ENCODE data around the gene OOSP3. TPM values are rescaled to one million over a fixed set of nuclear protein-coding genes. Genes with fewer than 3 reads are reported as not detected.

Gene OOSP3
- total RNA-seq, 1 donor from 2014 or later: 0.54 TPM

GRCh38 chr11:59891781-59892181 lies 13.2 kb downstream of the OOSP3 start:
- Mint-ChIP-seq H3K27me3 (ENCODE audit: unreplicated experiment) (no peaks in the 10 kb centered on the region), H3K27ac (ENCODE audit: unreplicated experiment) (no peak overlapping the region), H3K4me3 (ENCODE audit: unreplicated experiment) (no peak overlapping the region), H3K4me1 (ENCODE audit: unreplicated experiment) (peaks cover 5% of the 10 kb centered on the region), H3K36me3 (ENCODE audit: low read depth, unreplicated experiment) (peaks cover 23% of the 10 kb centered on the region), H3K9me3 (ENCODE audit: unreplicated experiment) (peaks cover 10% of the 10 kb centered on the region)
- TF ChIP-seq, protein P1, sequence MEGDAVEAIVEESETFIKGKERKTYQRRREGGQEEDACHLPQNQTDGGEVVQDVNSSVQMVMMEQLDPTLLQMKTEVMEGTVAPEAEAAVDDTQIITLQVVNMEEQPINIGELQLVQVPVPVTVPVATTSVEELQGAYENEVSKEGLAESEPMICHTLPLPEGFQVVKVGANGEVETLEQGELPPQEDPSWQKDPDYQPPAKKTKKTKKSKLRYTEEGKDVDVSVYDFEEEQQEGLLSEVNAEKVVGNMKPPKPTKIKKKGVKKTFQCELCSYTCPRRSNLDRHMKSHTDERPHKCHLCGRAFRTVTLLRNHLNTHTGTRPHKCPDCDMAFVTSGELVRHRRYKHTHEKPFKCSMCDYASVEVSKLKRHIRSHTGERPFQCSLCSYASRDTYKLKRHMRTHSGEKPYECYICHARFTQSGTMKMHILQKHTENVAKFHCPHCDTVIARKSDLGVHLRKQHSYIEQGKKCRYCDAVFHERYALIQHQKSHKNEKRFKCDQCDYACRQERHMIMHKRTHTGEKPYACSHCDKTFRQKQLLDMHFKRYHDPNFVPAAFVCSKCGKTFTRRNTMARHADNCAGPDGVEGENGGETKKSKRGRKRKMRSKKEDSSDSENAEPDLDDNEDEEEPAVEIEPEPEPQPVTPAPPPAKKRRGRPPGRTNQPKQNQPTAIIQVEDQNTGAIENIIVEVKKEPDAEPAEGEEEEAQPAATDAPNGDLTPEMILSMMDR (IDR thresholded peaks at IDR 0.05; ENCODE audit: unreplicated experiment): no peak
- peak; percentile 10 for DNase-seq (ENCODE audit: low spot score)

DNA sequence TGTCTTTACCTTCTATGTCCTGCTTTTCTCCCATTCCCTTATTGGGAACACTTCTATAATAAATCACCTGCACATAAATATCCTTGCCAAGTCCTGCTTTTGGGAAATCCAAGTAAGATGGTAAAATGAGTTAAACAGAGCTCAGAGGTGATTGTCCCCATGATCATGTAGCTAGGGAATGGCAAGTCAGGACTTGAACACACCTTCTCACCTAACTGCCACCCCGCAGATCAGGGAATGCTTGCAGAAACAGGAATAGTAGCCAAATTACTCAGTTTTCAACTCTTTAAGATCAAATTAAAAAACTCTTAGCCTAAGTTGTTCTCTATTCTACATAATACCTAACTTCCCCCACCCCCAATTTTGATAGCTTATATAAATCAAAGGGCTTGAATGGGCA lies 16.0 kb downstream of the OOSP3 start:
- H3K27ac Mint-ChIP-seq (ENCODE audit: unreplicated experiment): no peak overlapping the region
- H3K4me1 Mint-ChIP-seq (ENCODE audit: unreplicated experiment): peaks cover 8% of the 10 kb centered on the region
- peaks cover 4% of the 10 kb centered on the region for H3K9me3 Mint-ChIP-seq (ENCODE audit: unreplicated experiment)

GRCh38 chr11:59898046-59898445 lies 19.5 kb downstream of the OOSP3 start:
- no peaks in the 10 kb centered on the region for H3K9me3 Mint-ChIP-seq (ENCODE audit: unreplicated experiment)
- no peak for DNase-seq (ENCODE audit: low spot score)
- no peak overlapping the region for H3K27ac Mint-ChIP-seq (ENCODE audit: unreplicated experiment)
- H3K36me3 Mint-ChIP-seq (ENCODE audit: low read depth, unreplicated experiment): peaks cover 15% of the 10 kb centered on the region
- no peak overlapping the region for H3K4me3 Mint-ChIP-seq (ENCODE audit: unreplicated experiment)
- peaks cover 24% of the 10 kb centered on the region for H3K4me1 Mint-ChIP-seq (ENCODE audit: unreplicated experiment)
- TF ChIP-seq, protein P1 (IDR thresholded peaks at IDR 0.05; ENCODE audit: unreplicated experiment): no peak
- no peaks in the 10 kb centered on the region for H3K27me3 Mint-ChIP-seq (ENCODE audit: unreplicated experiment)

More for the DNA sequence above, 16.0 kb downstream of the OOSP3 start:
- H3K4me3 Mint-ChIP-seq (ENCODE audit: unreplicated experiment): no peak overlapping the region
- H3K36me3 Mint-ChIP-seq (ENCODE audit: low read depth, unreplicated experiment): peaks cover 17% of the 10 kb centered on the region
- no peak for DNase-seq (ENCODE audit: low spot score)
- TF ChIP-seq, protein P1 (IDR thresholded peaks at IDR 0.05; ENCODE audit: unreplicated experiment): no peak
- no peaks in the 10 kb centered on the region for H3K27me3 Mint-ChIP-seq (ENCODE audit: unreplicated experiment)

- TF ChIP-seq, protein P1 (IDR thresholded peaks at IDR 0.05; ENCODE audit: unreplicated experiment): no peak
- no peak overlapping the region for H3K4me3 Mint-ChIP-seq (ENCODE audit: unreplicated experiment)
- no peaks in the 10 kb centered on the region for H3K27me3 Mint-ChIP-seq (ENCODE audit: unreplicated experiment)
- H3K27ac Mint-ChIP-seq (ENCODE audit: unreplicated experiment): no peak overlapping the region
- DNase-seq (ENCODE audit: low spot score): no peak
- H3K4me1 Mint-ChIP-seq (ENCODE audit: unreplicated experiment): peaks cover 25% of the 10 kb centered on the region
- no peaks in the 10 kb centered on the region for H3K9me3 Mint-ChIP-seq (ENCODE audit: unreplicated experiment)
- peaks cover 15% of the 10 kb centered on the region for H3K36me3 Mint-ChIP-seq (ENCODE audit: low read depth, unreplicated experiment)
Observed at GRCh38 chr11:59898650-59899049, 20.1 kb downstream of the OOSP3 start.

- Mint-ChIP-seq H3K4me3 (ENCODE audit: unreplicated experiment) (no peak overlapping the region), H3K27ac (ENCODE audit: unreplicated experiment) (peak overlapping the region; percentile 81), H3K9me3 (ENCODE audit: unreplicated experiment) (no peaks in the 10 kb centered on the region), H3K27me3 (ENCODE audit: unreplicated experiment) (no peaks in the 10 kb centered on the region), H3K4me1 (ENCODE audit: unreplicated experiment) (peaks cover 25% of the 10 kb centered on the region), H3K36me3 (ENCODE audit: low read depth, unreplicated experiment) (peaks cover 15% of the 10 kb centered on the region)
- TF ChIP-seq, protein P1 (IDR thresholded peaks at IDR 0.05; ENCODE audit: unreplicated experiment): no peak
- DNase-seq (ENCODE audit: low spot score): no peak
Observed at GRCh38 chr11:59899532-59899931, 20.9 kb downstream of the OOSP3 start.
